Heart right ventricle (tissue), 16 donors: ENCODE measurements around the gene RAC2. TPM values are rescaled to one million over a fixed set of nuclear protein-coding genes. Genes with fewer than 3 reads are reported as not detected.

Experiments used
- ATAC-seq, 8 donors: fragments of 200-7000 bp; cut with Tn5 transposase; one replicate each; pipeline ENCODE4 v1.9.1; 2020; ENCODE audit warnings: mild to moderate bottlenecking in 8 of 8, moderate library complexity in 8 of 8, moderate number of reproducible peaks in 1 of 8
- DNase-seq, 2 donors: peaks; one replicate each; pipeline ENCODE4 v3.0.0-alpha.2; 2020
- H3K27ac ChIP-seq, 10 donors: fragments of 200-600 bp; sonication (generic) in 2 of 10; one replicate each; pipeline versions ENCODE4 v1.5.0 to v1.8.0; 2020 to 2022; ENCODE audit warnings: mild to moderate bottlenecking in 3 of 10
- H3K27me3 ChIP-seq, 7 donors: fragments of 200-600 bp; one replicate each; pipeline ENCODE4 v1.8.0; 2021 to 2022; ENCODE audit warnings: mild to moderate bottlenecking in 2 of 7
- H3K36me3 ChIP-seq, 9 donors: fragments of 200-600 bp; sonication (generic) in 1 of 9; one replicate each; pipeline versions ENCODE4 v1.5.0 to v1.8.0; 2020 to 2022; ENCODE audit warnings: mild to moderate bottlenecking in 2 of 9
- H3K4me1 ChIP-seq, 9 donors: fragments of 200-600 bp; sonication (generic) in 1 of 9; one replicate each; pipeline versions ENCODE4 v1.5.0 to v1.8.0; 2020 to 2022; ENCODE audit warnings: mild to moderate bottlenecking in 4 of 9
- H3K4me3 ChIP-seq, 10 donors: fragments of 200-600 bp; sonication (generic) in 2 of 10; one replicate each; pipeline versions ENCODE4 v1.5.0 to v1.8.0; 2020 to 2022; ENCODE audit warnings: mild to moderate bottlenecking in 7 of 10, moderate library complexity in 2 of 10
- H3K9me3 ChIP-seq, 11 donors: fragments of 200-600 bp in 10 of 11; sonication (generic) in 2 of 11; one replicate each; pipeline versions ENCODE4 v1.5.0 to v1.8.0; 2013 to 2022; ENCODE audit warnings: mild to moderate bottlenecking in 2 of 11, control low read depth in 1 of 11, moderate library complexity in 1 of 11
- CTCF ChIP-seq, 9 donors: fragments of 200-600 bp; sonication (generic) in 2 of 9; IDR thresholded peaks; one replicate each; pipeline versions ENCODE4 v1.5.0 to v1.8.0; 2021 to 2022; ENCODE audit warnings: antibody characterized with exemption in 9 of 9, mild to moderate bottlenecking in 5 of 9, moderate library complexity in 1 of 9
- WGBS, 2 donors: extraction: QIAGEN DNeasy Blood & Tissue Kit; methylation state at CpG; one replicate each; pipeline ENCODE4 v1.1.7; 2013; ENCODE audit warnings: inconsistent platforms in 1 of 2; 5-methylcytosine and 5-hydroxymethylcytosine counted together
- intact Hi-C, 10 donors: fragments of 100-400 bp; cut with DNase I; formaldehyde crosslinking; loops; one replicate each; pipeline versions ENCODE4 v1.11.1 to v1.14.2; 2022
- polyA plus RNA-seq, 2 donors: library from polyadenylated mRNA; stranded (reverse); fragments of 200-250 nt; gene quantifications; one replicate each; pipeline ENCODE4 v1.2.3, GENCODE V29; 2013
- total RNA-seq, 10 donors: library from RNA; stranded (reverse); fragmentation: NEBNext Ultra II Directional in 3 of 10; extraction: Animal tissue kit (Norgen Biotek cat#: 25700) in 3 of 10; gene quantifications; one replicate each; pipeline versions ENCODE4 v1.2.1 to v1.2.4, GENCODE V29; 2021 to 2023
- donor health status: Arrhythmogenic right ventricular cardiomyopathy.
- donor health status: ischemic (EF 13 %, LVEDD 7.1; RV severe dilation, severe dysfunction).
- donor health status: healthy with polysubstance abuse.
- donor health status: DM: no; HTN: yes; CAD: no.
- donor health status: DM: no; HTN: no; CAD: no.
- donor health status: ischemic (EF 25% LVEDD 6.9; RV normal size, moderate dysfunction).
- donor health status: ischemic (EF 25% LVEDD 5.7; RV mildly dilated, moderate dysfunction).
- donor health status: healthy.
- donor health status: DM: yes; HTN: yes; CAD: no.
- donor health status: Ischemic cardiomyopathy.
- donor health status: ischemic (EF 35%, LVEDD 5.7; RV mildly dilated, moderate dysfunction).
- donor health status: nonischemic (EF 11% LVEDD 7.7; RV severe dilation, severe dysfunction).
- donor health status: DM: yes; HTN: yes; CAD: no.
- donor health status: PGD.
- donor health status: ischemic (EF 29% LVEDD 5.4; RV normal size, mild dysfunction).
- donor health status: nonischemic (EF 23%, LVEDD 6.1; RV moderate dilation, normal function).

The RAC2 gene
- total and polyA plus RNA-seq, 12 donors = 1.1 to 37.1 (median 3.5) TPM

- Histone ChIP-seq H3K4me1 (peaks cover 0 to 41% (median 3%) of the 10 kb centered on the region in 9 donors), H3K9me3 (peaks cover 0 to 19% (median 10%) of the 10 kb centered on the region in 11 donors), H3K4me3 (no peak overlapping the region), H3K27me3 (peaks cover 0 to 57% (median 47%) of the 10 kb centered on the region in 7 donors), H3K27ac (no peak overlapping the region), H3K36me3 (no peaks in the 10 kb centered on the region)
- 77 to 81% methylated on average over 10 of the region's 10 CpGs for WGBS, 2 donors
- intact Hi-C loops = loop anchor here in 2 of 10 donors (5.0 to 10.0 kb wide), 3 partner anchors 187 to 193 kb away; no protein-coding TSS in a partner anchor
- ATAC-seq (no peak), DNase-seq (no peak)
- TF ChIP-seq CTCF (IDR thresholded peaks at IDR 0.05) = no peak
Observed at GRCh38 chr22:37263966-37264887, 20.2 kb upstream of the RAC2 start.

GRCh38 chr22:37262346-37262745 lies 18.3 kb upstream of the RAC2 start:
- H3K4me1 ChIP-seq = peaks cover 0 to 28% (median 4%) of the 10 kb centered on the region in 9 donors
- WGBS, 2 donors = 58 to 67% methylated on average over 5 of the region's 5 CpGs
- no peak for ATAC-seq
- intact Hi-C loops = loop anchor here in 2 of 10 donors (5.0 to 10.0 kb wide), 3 partner anchors 185 to 195 kb away; no protein-coding TSS in a partner anchor
- H3K36me3 ChIP-seq = no peaks in the 10 kb centered on the region
- no peak for TF ChIP-seq CTCF (IDR thresholded peaks at IDR 0.05)
- peaks cover 0 to 19% (median 10%) of the 10 kb centered on the region in 11 donors for H3K9me3 ChIP-seq
- no peak for DNase-seq
- H3K27me3 ChIP-seq = peaks cover 0 to 69% (median 59%) of the 10 kb centered on the region in 7 donors
- H3K4me3 ChIP-seq = no peak overlapping the region
- no peak overlapping the region for H3K27ac ChIP-seq

- intact Hi-C loops = loop anchor here in 3 of 10 donors (2.0 to 10.0 kb wide), 4 partner anchors 94 to 196 kb away; no protein-coding TSS in a partner anchor
- peaks cover 0 to 75% (median 63%) of the 10 kb centered on the region in 7 donors for H3K27me3 ChIP-seq
- H3K4me1 ChIP-seq = peaks cover 0 to 21% (median 0%) of the 10 kb centered on the region in 9 donors
- TF ChIP-seq CTCF (IDR thresholded peaks at IDR 0.05) = peak; percentile 81 to 93 (median 85)
- H3K36me3 ChIP-seq = no peaks in the 10 kb centered on the region
- peak in 7 of 8 donors; percentile 55 to 74 (median 66) for ATAC-seq
- H3K9me3 ChIP-seq = peaks cover 0 to 19% (median 10%) of the 10 kb centered on the region in 11 donors
- no peak overlapping the region for H3K27ac ChIP-seq
- no peak overlapping the region for H3K4me3 ChIP-seq
- WGBS, 2 donors = 22 to 23% methylated on average over 14 of the region's 14 CpGs
- DNase-seq = peak; percentile 36 to 50
Observed at GRCh38 chr22:37260901-37261336, 16.9 kb upstream of the RAC2 start.

GRCh38 chr22:37260155-37260795 lies 16.2 kb upstream of the RAC2 start:
- ATAC-seq (peak in 2 of 8 donors; percentile 12 to 23), DNase-seq (no peak)
- intact Hi-C loops = loop anchor here in 3 of 10 donors (2.0 to 10.0 kb wide), 4 partner anchors 93 to 197 kb away; no protein-coding TSS in a partner anchor
- peaks cover 0 to 19% (median 10%) of the 10 kb centered on the region in 11 donors for H3K9me3 ChIP-seq
- peaks cover 0 to 81% (median 69%) of the 10 kb centered on the region in 7 donors for H3K27me3 ChIP-seq
- WGBS, 2 donors = 49 to 51% methylated on average over 15 of the region's 15 CpGs
- H3K27ac ChIP-seq = no peak overlapping the region
- TF ChIP-seq CTCF (IDR thresholded peaks at IDR 0.05) = no peak
- no peak overlapping the region for H3K4me3 ChIP-seq
- H3K36me3 ChIP-seq = no peaks in the 10 kb centered on the region
- H3K4me1 ChIP-seq = peaks cover 0 to 21% (median 0%) of the 10 kb centered on the region in 9 donors
